Trophoblast cell (in vitro differentiated cells and primary cell): ENCODE data around the gene NME7.

Experiments
- DNase-seq, 2 donors: peaks; one replicate each; pipeline ENCODE4 v3.0.0-alpha.2; 2016
- H2AFZ ChIP-seq: 2 replicates; pipeline ENCODE4 v1.6.1; 2013; ENCODE audit warnings: low read length, moderate library complexity, mild to moderate bottlenecking; ENCODE audit not compliant: insufficient read depth, poor library complexity
- H2AK5ac ChIP-seq: 2 replicates; pipeline ENCODE4 v1.6.1; 2013; ENCODE audit warnings: mild to moderate bottlenecking, low read length
- H2BK120ac ChIP-seq: 2 replicates; pipeline ENCODE4 v1.6.1; 2013; ENCODE audit warnings: low read length, mild to moderate bottlenecking, moderate library complexity; ENCODE audit not compliant: insufficient read depth, poor library complexity
- H2BK12ac ChIP-seq: 2 replicates; pipeline ENCODE4 v1.6.1; 2013; ENCODE audit warnings: mild to moderate bottlenecking, low read length, moderate library complexity
- H2BK5ac ChIP-seq: 2 replicates; pipeline ENCODE4 v1.6.1; 2013; ENCODE audit warnings: low read length, low read depth, moderate library complexity, mild to moderate bottlenecking; ENCODE audit not compliant: poor library complexity
- H3K14ac ChIP-seq: 2 replicates; pipeline ENCODE4 v1.6.1; 2013; ENCODE audit warnings: mild to moderate bottlenecking, low read length
- H3K18ac ChIP-seq: 2 replicates; pipeline ENCODE4 v1.6.1; 2013; ENCODE audit warnings: mild to moderate bottlenecking, low read length
- H3K23ac ChIP-seq: 2 replicates; pipeline ENCODE4 v1.6.1; 2013; ENCODE audit warnings: low read length
- H3K27ac ChIP-seq: 2 replicates; pipeline ENCODE4 v1.5.1; 2013; ENCODE audit warnings: low read depth, mild to moderate bottlenecking, inconsistent platforms, low read length, moderate library complexity
- H3K27me3 ChIP-seq: 2 replicates; pipeline ENCODE4 v1.6.1; 2013; ENCODE audit warnings: inconsistent platforms, mild to moderate bottlenecking, low read length, moderate library complexity; ENCODE audit not compliant: insufficient read depth
- H3K36me3 ChIP-seq, 2 experiments: 1 replicate in 1 of 2; 2 replicates in 1 of 2; pipeline ENCODE4 v1.6.1; 2013; ENCODE audit warnings: low read length in 2 of 2, mild to moderate bottlenecking in 2 of 2, moderate library complexity in 1 of 2; ENCODE audit not compliant: insufficient read depth in 2 of 2, control insufficient read depth in 1 of 2
- H3K4ac ChIP-seq: 2 replicates; pipeline ENCODE4 v1.6.1; 2013; ENCODE audit warnings: low read depth, mild to moderate bottlenecking, low read length, moderate library complexity
- H3K4me1 ChIP-seq, 2 experiments: 1 replicate in 1 of 2; 2 replicates in 1 of 2; pipeline ENCODE4 v1.6.1; 2013; ENCODE audit warnings: low read length in 2 of 2, mild to moderate bottlenecking in 2 of 2, moderate library complexity in 1 of 2; ENCODE audit not compliant: insufficient read depth in 2 of 2, control insufficient read depth in 1 of 2
- H3K4me2 ChIP-seq: 2 replicates; pipeline ENCODE4 v1.6.1; 2013; ENCODE audit warnings: inconsistent platforms, mild to moderate bottlenecking, low read length, moderate library complexity
- H3K4me3 ChIP-seq: 2 replicates; pipeline ENCODE4 v1.5.1; 2013; ENCODE audit warnings: mild to moderate bottlenecking, low read depth, low read length, inconsistent platforms
- H3K79me1 ChIP-seq: one replicate; pipeline ENCODE4 v1.6.1; 2013; ENCODE audit warnings: low read length
- H3K79me2 ChIP-seq: 2 replicates; pipeline ENCODE4 v1.6.1; 2013; ENCODE audit warnings: low read length, mild to moderate bottlenecking; ENCODE audit not compliant: control insufficient read depth, insufficient read depth, poor library complexity
- H3K9ac ChIP-seq: 2 replicates; pipeline ENCODE4 v1.6.1; 2013; ENCODE audit warnings: mild to moderate bottlenecking, low read length
- H3K9me3 ChIP-seq: 2 replicates; pipeline ENCODE4 v1.6.1; 2013; ENCODE audit warnings: low read depth, mild to moderate bottlenecking, control low read depth, inconsistent platforms, low read length; ENCODE audit not compliant: insufficient read depth
- H4K12ac ChIP-seq: 2 replicates; pipeline ENCODE4 v1.6.1; 2013; ENCODE audit warnings: low read depth, mild to moderate bottlenecking, low read length, moderate library complexity
- H4K8ac ChIP-seq: 2 replicates; pipeline ENCODE4 v1.6.1; 2013; ENCODE audit warnings: low read depth, mild to moderate bottlenecking, low read length, moderate library complexity
- H4K91ac ChIP-seq: one replicate; pipeline ENCODE4 v1.6.1; 2013; ENCODE audit warnings: low read depth, mild to moderate bottlenecking, low read length, moderate library complexity
- WGBS: extraction: QIAGEN DNeasy Blood & Tissue Kit; methylation state at CpG from one replicate; pipeline ENCODE4 v1.1.7; 2013; ENCODE audit warnings: missing lambda C conversion rate; ENCODE audit not compliant: insufficient read length, insufficient coverage; ENCODE audit errors: extremely low coverage; 5-methylcytosine and 5-hydroxymethylcytosine counted together

The NME7 gene

DNA sequence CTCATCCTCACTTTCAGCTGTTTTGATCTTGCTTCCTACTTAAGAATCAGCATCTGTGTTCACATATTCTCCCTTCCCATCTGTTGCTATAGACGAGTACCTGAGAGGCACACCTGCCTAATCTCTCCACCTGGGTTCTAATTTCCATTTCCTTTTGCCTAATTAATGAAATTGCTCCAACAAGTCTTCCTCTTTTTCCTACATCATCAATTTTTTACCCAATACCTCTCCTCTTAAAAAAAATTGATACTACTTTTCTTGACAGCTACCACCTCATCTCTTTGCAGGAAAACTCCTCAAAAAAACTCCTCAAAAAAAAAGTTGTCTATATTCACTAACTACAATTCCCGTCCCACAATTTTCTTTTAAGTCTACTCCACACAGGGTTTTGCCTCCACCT, 71.8 kb downstream of the NME7 start:
- Histone ChIP-seq H3K27me3 (no peaks in the 10 kb centered on the region), H3K27ac (no peak overlapping the region)
- WGBS = 100% methylated on average over 1 of the region's 2 CpGs

DNA sequence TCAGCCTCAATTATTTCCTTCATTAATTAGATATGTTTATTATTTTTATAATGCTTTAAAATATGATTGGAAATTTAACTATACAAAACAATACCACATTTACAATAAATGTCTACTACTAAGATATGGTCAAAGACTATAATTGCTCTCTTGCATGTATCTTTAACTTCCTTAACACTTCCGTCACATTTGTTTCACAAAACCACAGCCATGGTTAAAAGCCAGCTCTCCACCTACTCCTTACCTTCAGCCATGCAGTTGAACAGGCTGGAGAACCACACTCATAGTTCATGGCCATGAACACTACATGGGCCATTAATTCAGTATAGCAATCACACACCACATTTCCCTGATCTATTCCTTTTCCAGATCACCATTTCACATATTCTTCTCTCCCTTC, 72.2 kb downstream of the NME7 start:
- Histone ChIP-seq H4K8ac (no peak overlapping the region), H3K23ac (no peak overlapping the region)
- no CpG with 5 or more reads among the region's 1 CpG for WGBS

More for the DNA sequence above, 71.8 kb downstream of the NME7 start:
- Histone ChIP-seq H3K4ac (no peak overlapping the region), H4K8ac (no peak overlapping the region), H2AK5ac (no peak overlapping the region), H3K79me1 (no peaks in the 10 kb centered on the region), H3K9ac (no peak overlapping the region), H3K18ac (no peak overlapping the region), H4K12ac (no peak overlapping the region), H4K91ac (no peak overlapping the region), H3K14ac (no peak overlapping the region), H3K9me3 (no peaks in the 10 kb centered on the region), H3K4me2 (no peak overlapping the region), H3K36me3 (no peaks in the 10 kb centered on the region), H3K4me3 (no peak overlapping the region), H3K23ac (no peak overlapping the region), H2AFZ (no peak overlapping the region), H3K79me2 (no peaks in the 10 kb centered on the region), H2BK5ac (no peak overlapping the region), H2BK120ac (no peak overlapping the region), H3K4me1 (no peaks in the 10 kb centered on the region), H2BK12ac (no peak overlapping the region)
- DNase-seq = no peak

GRCh38 chr1:169289016-169289415, 78.6 kb downstream of the NME7 start:
- Histone ChIP-seq H3K4me3 (no peak overlapping the region), H3K9ac (no peak overlapping the region), H3K18ac (no peak overlapping the region), H3K9me3 (no peaks in the 10 kb centered on the region), H2AFZ (no peak overlapping the region), H3K27me3 (no peaks in the 10 kb centered on the region), H2BK5ac (no peak overlapping the region), H4K91ac (no peak overlapping the region), H3K14ac (no peak overlapping the region), H3K79me1 (no peaks in the 10 kb centered on the region), H3K27ac (no peak overlapping the region), H2BK120ac (no peak overlapping the region), H2BK12ac (no peak overlapping the region), H3K4me1 (peaks cover 0 to 2% of the 10 kb centered on the region in 2 experiments), H3K4me2 (no peak overlapping the region), H3K23ac (no peak overlapping the region), H3K36me3 (no peaks in the 10 kb centered on the region), H3K4ac (no peak overlapping the region), H4K8ac (no peak overlapping the region), H4K12ac (no peak overlapping the region), H2AK5ac (no peak overlapping the region), H3K79me2 (no peaks in the 10 kb centered on the region)
- no peak for DNase-seq
- WGBS = no CpG with 5 or more reads among the region's 1 CpG

More for the DNA sequence above, 72.2 kb downstream of the NME7 start:
- no peak overlapping the region for H3K9ac ChIP-seq
- H2BK120ac ChIP-seq = no peak overlapping the region
- no peaks in the 10 kb centered on the region for H3K36me3 ChIP-seq
- H4K12ac ChIP-seq = no peak overlapping the region
- H3K9me3 ChIP-seq = no peaks in the 10 kb centered on the region
- no peaks in the 10 kb centered on the region for H3K79me1 ChIP-seq
- H3K14ac ChIP-seq = no peak overlapping the region
- H2BK5ac ChIP-seq = no peak overlapping the region
- H3K18ac ChIP-seq = no peak overlapping the region
- H4K91ac ChIP-seq = no peak overlapping the region
- DNase-seq = no peak
- H2AFZ ChIP-seq = no peak overlapping the region
- H3K4ac ChIP-seq = no peak overlapping the region
- no peak overlapping the region for H3K4me2 ChIP-seq
- no peaks in the 10 kb centered on the region for H3K27me3 ChIP-seq
- H3K27ac ChIP-seq = no peak overlapping the region
- H3K79me2 ChIP-seq = no peaks in the 10 kb centered on the region
- no peak overlapping the region for H2AK5ac ChIP-seq
- H3K4me3 ChIP-seq = no peak overlapping the region
- no peaks in the 10 kb centered on the region for H3K4me1 ChIP-seq
- no peak overlapping the region for H2BK12ac ChIP-seq

- Histone ChIP-seq H3K4me3 (no peak overlapping the region), H3K4me2 (no peak overlapping the region), H3K27me3 (no peaks in the 10 kb centered on the region), H3K36me3 (no peaks in the 10 kb centered on the region), H2AK5ac (no peak overlapping the region), H2BK120ac (no peak overlapping the region), H4K91ac (no peak overlapping the region), H4K8ac (no peak overlapping the region), H3K79me1 (no peaks in the 10 kb centered on the region), H2AFZ (no peak overlapping the region), H3K79me2 (no peaks in the 10 kb centered on the region), H3K27ac (peak overlapping the region; percentile 17), H3K14ac (no peak overlapping the region), H3K18ac (no peak overlapping the region), H3K4ac (no peak overlapping the region), H3K9me3 (no peaks in the 10 kb centered on the region), H2BK5ac (no peak overlapping the region), H3K4me1 (peaks cover 0 to 2% of the 10 kb centered on the region in 2 experiments), H3K9ac (no peak overlapping the region), H3K23ac (no peak overlapping the region), H2BK12ac (no peak overlapping the region), H4K12ac (no peak overlapping the region)
- no peak for DNase-seq
- no CpG with 5 or more reads among the region's 1 CpG for WGBS
These were observed 79.6 kb downstream of the NME7 start for GRCh38 chr1:169288011-169288414.
